CD4-positive, alpha-beta T cell treated with Interleukin-15 for 1 hour (primary cell): ENCODE data around the gene BMP2.

ENCODE experiments used
- DNase-seq: peaks from one replicate; pipeline ENCODE4 v3.0.0-alpha.2; 2020

Gene BMP2

GRCh38 chr20:6768228-6769140, 998 bp downstream of the BMP2 start:
- no peak for DNase-seq

GRCh38 chr20:6769903-6770785, 2.7 kb downstream of the BMP2 start:
- no peak for DNase-seq

- DNase-seq: no peak
These were observed 3.3 kb downstream of the BMP2 start for GRCh38 chr20:6770786-6771100.

GRCh38 chr20:6780433-6781190, 13.1 kb downstream of the BMP2 start:
- DNase-seq: no peak

- DNase-seq: no peak
These were observed 16.3 kb downstream of the BMP2 start for GRCh38 chr20:6783752-6784151.

- DNase-seq: no peak
These were observed 16.7 kb downstream of the BMP2 start for GRCh38 chr20:6784210-6784631.

GRCh38 chr20:6784767-6785166, 17.3 kb downstream of the BMP2 start:
- DNase-seq: no peak

GRCh38 chr20:6786548-6786947, 19.1 kb downstream of the BMP2 start:
- DNase-seq: no peak

GRCh38 chr20:6792789-6793188, 25.3 kb downstream of the BMP2 start:
- DNase-seq: no peak

- no peak for DNase-seq
These were observed 34.7 kb downstream of the BMP2 start for GRCh38 chr20:6802227-6802626.

GRCh38 chr20:6806275-6806674, 38.8 kb downstream of the BMP2 start:
- no peak for DNase-seq

- DNase-seq: no peak
These were observed 44.0 kb downstream of the BMP2 start for GRCh38 chr20:6811262-6812035.

GRCh38 chr20:6812530-6812929, 45.0 kb downstream of the BMP2 start:
- no peak for DNase-seq

- no peak for DNase-seq
These were observed 47.5 kb downstream of the BMP2 start for GRCh38 chr20:6814945-6815344.

- no peak for DNase-seq
These were observed 50.7 kb downstream of the BMP2 start for GRCh38 chr20:6818033-6818808.

- DNase-seq: no peak
These were observed 52.1 kb downstream of the BMP2 start for GRCh38 chr20:6819599-6819998.

GRCh38 chr20:6824401-6824800, 56.9 kb downstream of the BMP2 start:
- DNase-seq: no peak

GRCh38 chr20:6827472-6827871, 60.0 kb downstream of the BMP2 start:
- DNase-seq: no peak

- peak; percentile 21 for DNase-seq
These were observed 61.4 kb downstream of the BMP2 start for GRCh38 chr20:6828794-6829423.

GRCh38 chr20:6829510-6830116, 62.1 kb downstream of the BMP2 start:
- DNase-seq: no peak
